Neutrophil (primary cell): ENCODE results near the gene UBFD1.

ENCODE experiments used
- H3K27ac ChIP-seq: fragments of 200-600 bp; sonication (generic); 2 replicates; pipeline ENCODE4 v1.5.1; 2016; ENCODE audit warnings: mild to moderate bottlenecking, moderate library complexity
- H3K27me3 ChIP-seq: fragments of 200-600 bp; sonication (generic); 2 replicates; pipeline ENCODE4 v1.6.0; 2016; ENCODE audit warnings: mild to moderate bottlenecking
- H3K36me3 ChIP-seq: fragments of 200-600 bp; sonication (generic); 2 replicates; pipeline ENCODE4 v1.5.1; 2017
- H3K4me1 ChIP-seq, 2 experiments: fragments of 200-600 bp in 1 of 2; sonication (generic) in 1 of 2; 1 replicate in 1 of 2; 2 replicates in 1 of 2; pipeline versions ENCODE4 v1.5.1 to v1.6.1; 2013 to 2016; ENCODE audit warnings: low read depth in 1 of 2, low read length in 1 of 2, mild to moderate bottlenecking in 1 of 2, moderate library complexity in 1 of 2; ENCODE audit not compliant: control insufficient read depth in 1 of 2, insufficient read depth in 1 of 2
- H3K4me3 ChIP-seq, 2 experiments: fragments of 200-600 bp in 1 of 2; sonication (generic) in 1 of 2; 1 replicate in 1 of 2; 2 replicates in 1 of 2; pipeline ENCODE4 v1.5.1; 2013 to 2016; ENCODE audit warnings: low read depth in 1 of 2, low read length in 1 of 2, mild to moderate bottlenecking in 1 of 2, moderate library complexity in 1 of 2
- H3K9me3 ChIP-seq: fragments of 200-600 bp; sonication (generic); 2 replicates; pipeline ENCODE4 v1.5.1; 2016
- TF ChIP-seq, protein P1 (sequence below): fragments of 200-600 bp; sonication (generic); IDR thresholded peaks from 2 replicates; pipeline ENCODE4 v1.5.1; 2016; ENCODE audit warnings: antibody characterized with exemption

UBFD1 gene

DNA sequence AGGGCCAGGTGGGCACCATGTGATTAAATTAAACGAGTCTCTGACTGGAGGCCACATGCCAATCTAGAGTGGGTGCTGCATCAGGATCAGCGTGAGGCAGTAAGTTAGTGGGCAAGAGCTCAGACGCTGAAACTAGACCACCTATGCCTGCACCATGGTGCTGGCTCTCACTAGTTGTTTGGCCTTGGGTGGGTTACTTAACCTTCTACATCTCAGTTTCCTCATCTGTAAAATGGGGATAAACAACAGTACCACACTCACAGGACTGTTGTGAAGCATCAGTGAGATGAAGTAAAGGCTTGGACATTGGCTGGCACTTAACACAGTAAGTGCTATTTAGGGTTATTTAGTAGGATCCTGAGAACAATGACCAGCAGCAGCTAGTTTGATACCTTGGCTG, 32.7 kb downstream of the UBFD1 start:
- H3K4me1 ChIP-seq, result peaks cover 2% of the 10 kb centered on the region in 2 experiments
- TF ChIP-seq, protein P1, sequence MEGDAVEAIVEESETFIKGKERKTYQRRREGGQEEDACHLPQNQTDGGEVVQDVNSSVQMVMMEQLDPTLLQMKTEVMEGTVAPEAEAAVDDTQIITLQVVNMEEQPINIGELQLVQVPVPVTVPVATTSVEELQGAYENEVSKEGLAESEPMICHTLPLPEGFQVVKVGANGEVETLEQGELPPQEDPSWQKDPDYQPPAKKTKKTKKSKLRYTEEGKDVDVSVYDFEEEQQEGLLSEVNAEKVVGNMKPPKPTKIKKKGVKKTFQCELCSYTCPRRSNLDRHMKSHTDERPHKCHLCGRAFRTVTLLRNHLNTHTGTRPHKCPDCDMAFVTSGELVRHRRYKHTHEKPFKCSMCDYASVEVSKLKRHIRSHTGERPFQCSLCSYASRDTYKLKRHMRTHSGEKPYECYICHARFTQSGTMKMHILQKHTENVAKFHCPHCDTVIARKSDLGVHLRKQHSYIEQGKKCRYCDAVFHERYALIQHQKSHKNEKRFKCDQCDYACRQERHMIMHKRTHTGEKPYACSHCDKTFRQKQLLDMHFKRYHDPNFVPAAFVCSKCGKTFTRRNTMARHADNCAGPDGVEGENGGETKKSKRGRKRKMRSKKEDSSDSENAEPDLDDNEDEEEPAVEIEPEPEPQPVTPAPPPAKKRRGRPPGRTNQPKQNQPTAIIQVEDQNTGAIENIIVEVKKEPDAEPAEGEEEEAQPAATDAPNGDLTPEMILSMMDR, result no peak
- H3K27ac ChIP-seq, result no peak overlapping the region
- no peaks in the 10 kb centered on the region for H3K9me3 ChIP-seq
- H3K36me3 ChIP-seq, result peaks cover 47% of the 10 kb centered on the region
- H3K27me3 ChIP-seq, result no peaks in the 10 kb centered on the region
- no peak overlapping the region for H3K4me3 ChIP-seq

DNA sequence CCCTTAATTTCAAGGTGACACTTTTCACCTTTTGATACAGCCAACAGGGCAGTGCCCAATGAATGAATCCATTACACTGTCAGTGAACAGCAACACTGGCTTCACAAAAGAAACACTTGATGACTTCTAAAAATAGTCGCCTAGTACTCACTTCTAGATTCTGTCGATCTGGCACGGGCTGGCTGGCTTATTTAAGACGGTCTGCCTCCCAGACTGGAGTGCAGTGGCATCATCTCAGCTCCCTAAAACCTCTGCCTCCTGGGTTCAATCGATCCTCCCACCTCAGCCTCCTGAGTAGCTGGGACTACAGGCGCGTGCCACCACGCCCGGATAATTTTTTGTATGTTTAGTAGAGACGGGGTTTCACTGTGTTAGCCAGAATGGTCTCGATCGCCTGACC, 36.7 kb downstream of the UBFD1 start:
- H3K9me3 ChIP-seq, result no peaks in the 10 kb centered on the region
- H3K27me3 ChIP-seq, result no peaks in the 10 kb centered on the region
- no peak overlapping the region for H3K4me3 ChIP-seq
- H3K36me3 ChIP-seq, result peaks cover 21% of the 10 kb centered on the region
- H3K27ac ChIP-seq, result no peak overlapping the region
- peaks cover 11 to 13% of the 10 kb centered on the region in 2 experiments for H3K4me1 ChIP-seq
- TF ChIP-seq, protein P1, result no peak

DNA sequence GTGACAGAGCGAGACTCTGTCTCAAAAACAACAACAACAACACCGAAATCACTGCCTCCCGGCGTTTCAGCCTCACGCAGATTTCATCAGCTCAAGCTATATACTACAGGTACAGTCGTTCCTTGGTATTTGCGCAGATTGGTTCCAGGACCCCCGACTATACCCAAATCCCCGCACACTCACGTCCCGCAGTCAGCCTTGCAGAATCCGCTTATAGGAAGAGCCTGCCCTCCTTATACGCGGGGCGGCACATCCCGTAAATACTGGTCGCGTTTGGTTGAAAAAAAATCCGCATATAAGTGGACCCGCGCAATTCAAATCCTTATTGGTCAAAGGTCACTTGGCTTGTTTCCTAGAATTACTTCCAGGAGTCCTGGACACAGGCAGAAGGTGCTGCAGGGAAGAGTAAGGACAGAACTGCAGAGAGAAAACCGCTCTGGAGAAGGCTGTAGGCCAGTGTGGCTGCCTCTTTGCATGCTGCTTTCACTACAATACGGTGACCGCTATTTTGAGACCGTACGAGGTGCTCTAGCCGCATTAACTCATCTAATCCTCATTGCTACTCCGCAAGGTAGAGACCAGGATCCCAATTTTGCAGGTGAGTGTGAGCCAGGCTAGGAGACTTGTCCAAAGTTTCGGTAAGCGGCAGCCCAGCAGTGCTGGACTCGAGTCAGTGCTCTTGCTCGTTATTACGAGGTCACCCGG, 37.9 kb downstream of the UBFD1 start:
- no peaks in the 10 kb centered on the region for H3K9me3 ChIP-seq
- peaks cover 11 to 13% of the 10 kb centered on the region in 2 experiments for H3K4me1 ChIP-seq
- H3K27ac ChIP-seq, result peak overlapping the region; percentile 58
- no peaks in the 10 kb centered on the region for H3K27me3 ChIP-seq
- peak overlapping the region; percentile 68 to 87 for H3K4me3 ChIP-seq
- TF ChIP-seq, protein P1, result no peak
- peaks cover 16% of the 10 kb centered on the region for H3K36me3 ChIP-seq

DNA sequence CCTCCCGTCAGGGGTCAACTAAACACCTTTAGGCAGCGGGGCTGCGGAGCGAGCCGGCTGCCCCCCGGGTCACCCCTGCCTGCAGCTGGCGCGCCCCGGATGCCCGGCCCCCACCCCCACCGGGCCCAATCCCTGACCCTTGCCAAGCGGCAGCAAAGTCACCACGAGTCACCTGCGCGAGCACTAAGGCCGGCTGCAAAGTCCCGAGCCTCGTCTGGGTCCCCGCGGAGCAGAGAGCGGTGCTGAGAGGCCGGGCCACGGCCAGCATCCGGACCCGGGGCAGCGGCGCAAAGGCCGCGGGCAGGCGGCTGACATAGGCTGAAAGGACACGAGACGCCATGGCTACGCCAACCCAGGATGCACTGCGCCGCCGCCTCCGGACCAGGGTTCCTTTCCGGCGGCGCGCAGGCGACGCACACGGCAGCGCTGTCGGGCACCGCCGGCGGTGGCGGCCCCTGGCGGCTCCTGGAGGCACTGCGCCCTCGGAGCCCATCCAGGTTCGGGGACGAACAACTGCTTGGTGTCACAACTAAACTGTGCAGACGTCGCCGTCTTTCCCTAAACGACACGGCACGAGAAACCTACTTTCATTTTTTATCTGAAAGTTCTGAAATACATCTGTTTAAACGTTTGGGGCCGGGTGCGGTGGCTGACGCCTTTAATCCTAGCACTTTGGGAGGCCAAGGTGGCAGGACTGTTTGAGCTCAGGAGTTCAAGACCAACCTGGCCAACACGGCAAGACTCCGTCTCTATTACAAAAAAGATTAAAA, 38.6 kb downstream of the UBFD1 start, which contains the start of gene NDUFAB1:
Gene NDUFAB1 (minus strand): TSS at position 366 of the 770 bp plus-strand sequence. CDS start 26 bp downstream, at position 340.
- peak within 1 kb of the TSS; percentile 68 to 87 for H3K4me3 ChIP-seq
- H3K27me3 ChIP-seq, result no peaks in the 10 kb centered on the region
- TF ChIP-seq, protein P1, result peak; percentile 99
- peak within 1 kb of the TSS; percentile 58 for H3K27ac ChIP-seq
- H3K9me3 ChIP-seq, result no peaks in the 10 kb centered on the region
- peaks cover 10% of the 10 kb centered on the region for H3K36me3 ChIP-seq
- H3K4me1 ChIP-seq, result peaks cover 11 to 13% of the 10 kb centered on the region in 2 experiments

DNA sequence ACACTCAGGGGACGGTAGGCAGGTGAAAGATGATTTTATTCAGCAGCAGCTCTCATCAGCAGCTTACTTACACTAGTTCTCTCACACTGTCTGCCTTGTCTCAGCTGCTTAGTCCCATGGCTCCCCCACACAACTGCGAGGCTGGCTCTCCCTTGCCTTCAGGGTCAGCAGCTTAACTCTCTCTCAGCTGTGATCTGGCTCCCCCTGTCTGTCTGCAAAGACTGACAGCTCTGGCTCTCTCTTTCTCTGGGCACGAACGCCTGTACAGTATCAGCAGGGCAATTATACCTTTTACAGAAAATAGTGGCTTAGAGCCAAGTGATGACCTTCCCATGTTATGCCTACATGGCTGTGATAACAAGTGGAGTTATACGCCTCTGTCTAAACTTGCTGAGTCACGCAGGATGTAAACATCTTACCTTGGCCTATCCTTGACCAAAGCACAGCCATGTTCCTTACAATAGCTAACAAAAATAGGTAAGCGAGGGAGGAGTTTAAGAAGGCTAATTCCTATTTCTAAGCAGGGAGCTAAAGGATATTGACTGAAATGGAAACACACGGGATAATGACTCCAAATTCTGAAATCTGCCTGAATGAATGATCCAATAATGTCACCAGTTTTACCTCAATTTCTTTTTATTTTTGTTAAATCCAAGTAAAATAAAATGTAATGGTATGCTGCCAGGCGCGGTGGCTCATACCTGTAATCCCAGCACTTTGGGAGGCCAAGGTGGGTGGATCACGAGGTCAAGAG, 39.7 kb downstream of the UBFD1 start:
- peaks cover 5% of the 10 kb centered on the region for H3K36me3 ChIP-seq
- no peak overlapping the region for H3K27ac ChIP-seq
- peaks cover 11 to 13% of the 10 kb centered on the region in 2 experiments for H3K4me1 ChIP-seq
- H3K9me3 ChIP-seq, result no peaks in the 10 kb centered on the region
- TF ChIP-seq, protein P1, result no peak
- no peak overlapping the region for H3K4me3 ChIP-seq
- H3K27me3 ChIP-seq, result no peaks in the 10 kb centered on the region
